Measurements from ENCODE around the gene RAB3D. TPM values are rescaled to one million over a fixed set of nuclear protein-coding genes. Genes with fewer than 3 reads are reported as not detected.

RAB3D gene
- total RNA-seq, result 29.8 and 39.9 TPM in 2 replicates

GRCh38 chr19:11339254-11340098, at the start of gene RAB3D:
Gene RAB3D, minus strand, starts transcription at chr19:11339657. Its CDS starts 2,258 bp downstream, at chr19:11337399.

GRCh38 chr19:11374433-11375142, 35.1 kb upstream of the RAB3D start, which contains the start of gene SWSAP1:
Gene SWSAP1, plus strand, starts transcription at chr19:11374666. Its CDS starts 15 bp downstream, at chr19:11374681.

GRCh38 chr19:11355160-11356073, 16.0 kb upstream of the RAB3D start, which contains the start of gene PLPPR2:
Gene PLPPR2, plus strand, starts transcription at chr19:11355432. Its CDS starts 2,242 bp downstream, at chr19:11357674.

GRCh38 chr19:11346104-11346940, 6.9 kb upstream of the RAB3D start, which contains the start of the genes CCDC159 and TMEM205:
Gene CCDC159, plus strand, starts transcription at chr19:11346519. Its CDS starts 88 bp downstream, at chr19:11346607.
Gene TMEM205, minus strand, starts transcription at chr19:11346268. Its CDS starts 649 bp downstream, at chr19:11345619.

GRCh38 chr19:11295665-11296245, 43.7 kb downstream of the RAB3D start, which contains the start of gene TSPAN16:
Gene TSPAN16, plus strand, starts transcription at chr19:11296160. Its CDS starts 138 bp downstream, at chr19:11296298.

Other genes with a start within 250 kb of the RAB3D start
- 8.2 and 31.9 TPM in 2 replicates for gene SPC24, start 183.9 kb downstream of the RAB3D start, total RNA-seq
- 173 and 210 TPM in 2 replicates for gene KANK2, start 142.1 kb downstream of the RAB3D start, total RNA-seq
- 0.33 TPM in 1 of 2 replicates, not detected in the other for gene ANGPTL8, start 100.0 kb downstream of the RAB3D start, total RNA-seq
- gene DOCK6, start 77.1 kb downstream of the RAB3D start, total RNA-seq, result 29.5 and 34.2 TPM in 2 replicates
- not detected in 2 replicates for gene TSPAN16, start 43.5 kb downstream of the RAB3D start, total RNA-seq
- 82.8 and 118 TPM in 2 replicates for gene TMEM205, start 6.6 kb upstream of the RAB3D start, total RNA-seq
- gene CCDC159, start 6.9 kb upstream of the RAB3D start, total RNA-seq, result 14.9 and 15.3 TPM in 2 replicates
- 14.1 and 15.9 TPM in 2 replicates for gene PLPPR2, start 15.8 kb upstream of the RAB3D start, total RNA-seq
- 1.8 and 2.7 TPM in 2 replicates for gene SWSAP1, start 35.0 kb upstream of the RAB3D start, total RNA-seq
- gene EPOR, start 44.7 kb upstream of the RAB3D start, total RNA-seq, result 1.6 and 2.4 TPM in 2 replicates
- gene RGL3, start 79.7 kb upstream of the RAB3D start, total RNA-seq, result 2.4 TPM in 1 of 2 replicates, not detected in the other
- gene ODAD3, start 95.5 kb upstream of the RAB3D start, total RNA-seq, result under 0.01 TPM in 1 of 2 replicates, not detected in the other
- 124 and 132 TPM in 2 replicates for gene PRKCSH, start 96.0 kb upstream of the RAB3D start, total RNA-seq
- not detected in 2 replicates for gene ELAVL3, start 141.4 kb upstream of the RAB3D start, total RNA-seq
- gene ZNF653, start 166.2 kb upstream of the RAB3D start, total RNA-seq, result 6.7 and 8.0 TPM in 2 replicates
- gene ECSIT, start 189.5 kb upstream of the RAB3D start, total RNA-seq, result 52.6 and 78.1 TPM in 2 replicates
- 4.7 and 10.7 TPM in 2 replicates for gene CNN1, start 199.2 kb upstream of the RAB3D start, total RNA-seq
- gene ELOF1, start 219.6 kb upstream of the RAB3D start, total RNA-seq, result 14.9 and 36.8 TPM in 2 replicates
- gene ACP5, start 238.0 kb upstream of the RAB3D start, total RNA-seq, result 0.79 and 2.1 TPM in 2 replicates